ENCODE results near the gene LILRB3.

GRCh38 chr19:54268936-54269335 is 46.1 kb upstream of the LILRB3 start:
- TF ChIP-seq POLR2AphosphoS5 (IDR thresholded peaks at IDR 0.05) (no peak), CTCF (IDR thresholded peaks at IDR 0.05) (no peak), POLR2A (IDR thresholded peaks at IDR 0.05) (no peak)

All from suprapubic skin (tissue), 4 donors.